Calu3 (cell line): Measurements from ENCODE around the gene PLEKHB1. TPM values are rescaled to one million over a fixed set of nuclear protein-coding genes. Genes with fewer than 3 reads are reported as not detected.

Experiments
- BruUV-seq: library from RNA; stranded (reverse); fragments of 400-500 nt; replicated peaks from 2 replicates; lab custom pipeline; 2021; lab: Mats Ljungman, UMichigan
- CTCF ChIA-PET: fragments of 300-600 bp; sonication (Branson Sonifier 250); formaldehyde crosslinking; loops from one replicate; lab custom pipeline; 2022; ENCODE audit warnings: antibody characterized with exemption; lab: Charles Lee
- DNase-seq: peaks from one replicate; pipeline ENCODE4 v3.0.0; 2022
- H3K27ac Mint-ChIP-seq: one replicate; pipeline ENCODE4 v1.8.0; 2022; ENCODE audit warnings: mixed read lengths; ENCODE audit not compliant: unreplicated experiment
- H3K27me3 Mint-ChIP-seq: one replicate; pipeline ENCODE4 v1.8.0; 2022; ENCODE audit warnings: mixed read lengths; ENCODE audit not compliant: unreplicated experiment
- H3K36me3 Mint-ChIP-seq: one replicate; pipeline ENCODE4 v1.8.0; 2022; ENCODE audit warnings: mild to moderate bottlenecking, moderate library complexity, mixed read lengths; ENCODE audit not compliant: insufficient read depth, unreplicated experiment
- H3K4me1 Mint-ChIP-seq: one replicate; pipeline ENCODE4 v1.8.0; 2022; ENCODE audit warnings: mild to moderate bottlenecking, low read depth, mixed read lengths; ENCODE audit not compliant: unreplicated experiment
- H3K4me3 Mint-ChIP-seq: one replicate; pipeline ENCODE4 v1.8.0; 2022; ENCODE audit warnings: mild to moderate bottlenecking, low read depth, moderate library complexity, mixed read lengths; ENCODE audit not compliant: unreplicated experiment
- H3K9me3 Mint-ChIP-seq: one replicate; pipeline ENCODE4 v1.8.0; 2022; ENCODE audit warnings: low read depth, mixed read lengths; ENCODE audit not compliant: unreplicated experiment
- intact Hi-C: fragments of 100-400 bp; cut with micrococcal nuclease; formaldehyde crosslinking; loops from one replicate; pipeline ENCODE4 v1.10.0; 2022; ENCODE audit not compliant: unreplicated experiment
- total RNA-seq: library from RNA; stranded (reverse); gene quantifications from 2 replicates; pipeline ENCODE4 v1.2.3, GENCODE V29; 2022
- TF ChIP-seq, protein P1 (sequence below): fragments of 200-600 bp; IDR thresholded peaks from one replicate; pipeline ENCODE4 v1.8.0; 2022; ENCODE audit warnings: antibody characterized with exemption; ENCODE audit not compliant: unreplicated experiment

PLEKHB1 gene
- total RNA-seq, 1 experiment from 2014 or later, result 127 TPM

DNA sequence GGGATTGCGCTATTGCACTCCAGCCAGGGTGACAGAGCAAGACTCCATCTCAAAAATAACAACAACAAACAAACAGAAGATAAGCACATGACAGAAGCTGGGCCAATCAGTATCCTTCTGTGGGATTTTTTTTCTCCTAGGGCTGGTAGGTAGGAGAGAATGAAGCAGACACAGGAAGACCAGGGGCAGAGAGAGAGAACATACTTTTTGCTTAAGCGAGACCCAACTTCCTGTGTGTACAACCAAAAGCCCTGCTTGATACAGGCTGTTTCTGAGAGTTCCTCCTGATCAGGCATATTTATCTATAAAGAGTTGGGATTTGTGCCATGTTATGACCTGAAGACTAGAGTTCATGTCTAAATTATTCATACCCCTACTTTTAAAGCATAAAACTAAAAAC is 12.4 kb upstream of the PLEKHB1 start:
- H3K27ac Mint-ChIP-seq, result no peak overlapping the region

DNA sequence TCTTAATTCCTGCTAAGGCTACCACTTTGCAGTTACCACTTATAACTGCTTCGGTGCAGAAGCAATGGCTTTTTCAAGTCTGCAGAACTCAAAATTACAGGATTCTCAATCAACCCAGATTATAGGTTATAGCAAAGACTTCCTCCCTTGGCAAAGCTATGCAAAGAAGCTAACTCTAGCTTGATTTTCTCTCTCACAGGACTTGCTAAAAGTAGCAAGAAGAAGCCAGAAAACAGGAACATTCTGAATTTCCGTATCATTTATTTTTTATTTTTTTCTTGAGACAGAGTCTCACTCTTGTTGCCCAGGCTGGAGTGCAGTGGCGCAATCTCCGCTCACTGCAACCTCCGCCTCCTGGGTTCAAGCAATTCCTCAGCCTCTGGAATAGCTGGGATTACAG is 10.7 kb upstream of the PLEKHB1 start:
- DNase-seq, result no peak
- no peaks in the 10 kb centered on the region for H3K27me3 Mint-ChIP-seq
- H3K36me3 Mint-ChIP-seq, result no peaks in the 10 kb centered on the region
- TF ChIP-seq, protein P1, sequence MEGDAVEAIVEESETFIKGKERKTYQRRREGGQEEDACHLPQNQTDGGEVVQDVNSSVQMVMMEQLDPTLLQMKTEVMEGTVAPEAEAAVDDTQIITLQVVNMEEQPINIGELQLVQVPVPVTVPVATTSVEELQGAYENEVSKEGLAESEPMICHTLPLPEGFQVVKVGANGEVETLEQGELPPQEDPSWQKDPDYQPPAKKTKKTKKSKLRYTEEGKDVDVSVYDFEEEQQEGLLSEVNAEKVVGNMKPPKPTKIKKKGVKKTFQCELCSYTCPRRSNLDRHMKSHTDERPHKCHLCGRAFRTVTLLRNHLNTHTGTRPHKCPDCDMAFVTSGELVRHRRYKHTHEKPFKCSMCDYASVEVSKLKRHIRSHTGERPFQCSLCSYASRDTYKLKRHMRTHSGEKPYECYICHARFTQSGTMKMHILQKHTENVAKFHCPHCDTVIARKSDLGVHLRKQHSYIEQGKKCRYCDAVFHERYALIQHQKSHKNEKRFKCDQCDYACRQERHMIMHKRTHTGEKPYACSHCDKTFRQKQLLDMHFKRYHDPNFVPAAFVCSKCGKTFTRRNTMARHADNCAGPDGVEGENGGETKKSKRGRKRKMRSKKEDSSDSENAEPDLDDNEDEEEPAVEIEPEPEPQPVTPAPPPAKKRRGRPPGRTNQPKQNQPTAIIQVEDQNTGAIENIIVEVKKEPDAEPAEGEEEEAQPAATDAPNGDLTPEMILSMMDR, result no peak
- no peaks in the 10 kb centered on the region for H3K9me3 Mint-ChIP-seq
- intact Hi-C loops, result no loop called here
- H3K4me1 Mint-ChIP-seq, result no peaks in the 10 kb centered on the region
- H3K4me3 Mint-ChIP-seq, result no peak overlapping the region
- no TSS peak for BruUV-seq
- H3K27ac Mint-ChIP-seq, result no peak overlapping the region
- CTCF ChIA-PET, result no interaction called here

More for the DNA sequence above, 12.4 kb upstream of the PLEKHB1 start:
- BruUV-seq, result no TSS peak
- no peaks in the 10 kb centered on the region for H3K27me3 Mint-ChIP-seq
- DNase-seq, result no peak
- TF ChIP-seq, protein P1, result no peak
- intact Hi-C loops, result no loop called here
- no peak overlapping the region for H3K4me3 Mint-ChIP-seq
- H3K9me3 Mint-ChIP-seq, result no peaks in the 10 kb centered on the region
- no peaks in the 10 kb centered on the region for H3K4me1 Mint-ChIP-seq
- no peaks in the 10 kb centered on the region for H3K36me3 Mint-ChIP-seq
- CTCF ChIA-PET, result no interaction called here

DNA sequence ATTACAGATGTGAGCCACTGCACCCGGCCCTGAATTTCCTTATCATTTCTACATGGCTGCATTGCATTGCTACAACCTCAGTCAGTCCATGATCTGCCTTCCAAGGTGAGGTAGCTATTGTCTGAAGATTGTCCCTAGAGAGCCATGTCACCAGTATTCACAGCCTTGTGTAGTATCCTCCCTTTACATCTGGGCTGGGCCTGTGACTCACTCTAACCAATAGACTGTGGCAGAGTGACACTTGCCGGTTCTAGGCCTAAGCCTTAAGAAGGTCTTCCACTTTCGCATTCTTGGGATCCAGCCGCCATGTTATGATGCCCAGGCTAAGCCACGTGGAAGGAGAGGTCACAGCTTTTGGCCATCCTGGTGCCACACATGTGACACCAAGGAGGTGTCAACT is 10.1 kb upstream of the PLEKHB1 start:
- Mint-ChIP-seq H3K36me3 (no peaks in the 10 kb centered on the region), H3K27ac (no peak overlapping the region), H3K27me3 (no peaks in the 10 kb centered on the region), H3K4me3 (no peak overlapping the region), H3K9me3 (no peaks in the 10 kb centered on the region), H3K4me1 (no peaks in the 10 kb centered on the region)
- no peak for DNase-seq
- CTCF ChIA-PET, result no interaction called here
- intact Hi-C loops, result no loop called here
- TF ChIP-seq, protein P1, result no peak
- BruUV-seq, result no TSS peak

DNA sequence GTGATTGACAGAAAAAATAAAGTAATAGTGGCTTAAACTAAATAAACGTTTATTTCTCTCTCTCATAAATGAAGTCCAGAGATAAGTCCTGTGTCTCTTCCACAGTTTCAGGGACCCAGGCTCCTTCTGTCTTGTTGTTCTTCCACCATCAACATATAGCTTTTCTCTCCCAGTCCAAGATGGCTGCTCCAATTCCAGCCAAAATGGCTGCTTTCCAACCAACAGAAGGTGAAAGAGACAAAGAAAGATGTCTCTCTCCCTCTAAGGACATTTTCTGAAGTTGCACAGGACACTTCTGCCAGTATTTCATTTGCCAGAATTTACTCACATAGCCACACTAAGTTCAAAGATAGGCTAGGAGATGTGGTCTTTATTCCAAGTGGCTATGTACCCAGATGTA is 9.4 kb upstream of the PLEKHB1 start:
- Mint-ChIP-seq H3K27ac (no peak overlapping the region), H3K4me1 (no peaks in the 10 kb centered on the region), H3K4me3 (no peak overlapping the region), H3K27me3 (no peaks in the 10 kb centered on the region), H3K9me3 (no peaks in the 10 kb centered on the region), H3K36me3 (no peaks in the 10 kb centered on the region)
- intact Hi-C loops, result no loop called here
- no TSS peak for BruUV-seq
- CTCF ChIA-PET, result no interaction called here
- TF ChIP-seq, protein P1, result no peak
- no peak for DNase-seq

DNA sequence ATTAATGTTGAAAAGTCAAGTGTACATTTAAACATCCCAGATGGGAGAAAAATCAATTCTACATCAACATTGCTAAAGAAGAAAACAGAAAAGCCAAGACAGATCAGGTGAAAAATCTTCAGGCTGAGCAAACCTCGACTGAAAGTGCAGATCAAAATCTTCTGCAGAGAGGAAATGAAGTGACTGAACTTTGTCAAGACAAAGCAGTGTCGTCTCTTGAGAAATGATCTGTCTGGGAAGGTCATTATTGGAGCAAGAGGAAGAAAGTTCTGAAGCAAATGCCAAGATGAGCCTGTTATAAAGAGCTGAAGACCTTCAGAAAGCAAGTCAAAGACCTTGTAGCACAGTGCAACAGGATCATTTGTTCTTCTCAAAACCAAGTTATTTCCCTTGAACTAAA is 5.8 kb upstream of the PLEKHB1 start:
- CTCF ChIA-PET, result no interaction called here
- Mint-ChIP-seq H3K27ac (no peak overlapping the region), H3K4me1 (no peaks in the 10 kb centered on the region), H3K4me3 (no peak overlapping the region), H3K27me3 (peaks cover 3% of the 10 kb centered on the region), H3K36me3 (no peaks in the 10 kb centered on the region), H3K9me3 (no peaks in the 10 kb centered on the region)
- BruUV-seq, result no TSS peak
- intact Hi-C loops, result no loop called here
- TF ChIP-seq, protein P1, result no peak
- no peak for DNase-seq
